Measurements from ENCODE around the gene FMN2.

GRCh38 chr1:240155605-240156004 is 63.9 kb downstream of the FMN2 start:
- TF ChIP-seq CTCF (conservative IDR thresholded peaks at IDR 0.05): no peak
- TF ChIP-seq EZH2 (IDR thresholded peaks at IDR 0.05; ENCODE audit: low read depth): no peak
